Neural crest cell (in vitro differentiated cells): ENCODE data around the gene NMNAT1. TPM values are rescaled to one million over a fixed set of nuclear protein-coding genes. Genes with fewer than 3 reads are reported as not detected.
A peak's percentile ranks its signal among the peaks of the same experiment; 100 is the strongest.
"Not testable (repeated sequence)": the region's sequence is repeated elsewhere in the genome, so short reads cannot be mapped to it uniquely, and the experiment has no call there.

Source experiments
- DNase-seq: peaks from one replicate; pipeline ENCODE4 v3.0.0; 2021; ENCODE audit warnings: low read depth, mixed read lengths, low spot score
- H3K27ac Mint-ChIP-seq: one replicate; pipeline ENCODE4 v1.8.0; 2021; ENCODE audit warnings: mild to moderate bottlenecking, mixed read lengths; ENCODE audit not compliant: unreplicated experiment
- H3K27me3 Mint-ChIP-seq: 2 replicates; pipeline ENCODE4 v1.8.0; 2021; ENCODE audit warnings: low read depth, mild to moderate bottlenecking, mixed read lengths
- H3K36me3 Mint-ChIP-seq: 2 replicates; pipeline ENCODE4 v1.8.0; 2021; ENCODE audit warnings: low read depth, mild to moderate bottlenecking, mixed read lengths
- H3K4me1 Mint-ChIP-seq: 2 replicates; pipeline ENCODE4 v1.8.0; 2021; ENCODE audit warnings: mixed read lengths
- H3K4me3 Mint-ChIP-seq: one replicate; pipeline ENCODE4 v1.8.0; 2021; ENCODE audit warnings: mild to moderate bottlenecking, mixed read lengths
- H3K9me3 Mint-ChIP-seq: 2 replicates; pipeline ENCODE4 v1.8.0; 2021; ENCODE audit warnings: mixed read lengths
- CTCF ChIP-seq: fragments of 200-600 bp; sonication (generic); conservative IDR thresholded peaks from 2 replicates; pipeline ENCODE4 v1.5.0; 2021; ENCODE audit warnings: antibody characterized with exemption, mild to moderate bottlenecking
- total RNA-seq: library from RNA; stranded (reverse); gene quantifications from 2 replicates; pipeline ENCODE4 v1.2.1, GENCODE V29; 2021

NMNAT1 gene
- total RNA-seq, 1 donor from 2014 or later: 8.8 TPM

- Mint-ChIP-seq H3K36me3 (no peaks in the 10 kb centered on the region), H3K4me1 (peaks cover 55% of the 10 kb centered on the region), H3K27me3 (no peaks in the 10 kb centered on the region), H3K27ac (no peak overlapping the region), H3K9me3 (no peaks in the 10 kb centered on the region), H3K4me3 (peak overlapping the region; percentile 78)
- no peak for DNase-seq
- TF ChIP-seq CTCF: no peak
Observed at GRCh38 chr1:9912264-9912936, 30.9 kb upstream of the NMNAT1 start.

- H3K36me3 Mint-ChIP-seq: no peaks in the 10 kb centered on the region
- H3K9me3 Mint-ChIP-seq: no peaks in the 10 kb centered on the region
- DNase-seq: no peak
- TF ChIP-seq CTCF: no peak
- peak overlapping the region; percentile 38 for H3K4me3 Mint-ChIP-seq
- H3K27ac Mint-ChIP-seq: no peak overlapping the region
- no peaks in the 10 kb centered on the region for H3K27me3 Mint-ChIP-seq
- H3K4me1 Mint-ChIP-seq: peaks cover 42% of the 10 kb centered on the region
Observed at GRCh38 chr1:9914610-9914937, 28.7 kb upstream of the NMNAT1 start.

- Mint-ChIP-seq H3K27ac (no peak overlapping the region), H3K27me3 (no peaks in the 10 kb centered on the region), H3K9me3 (no peaks in the 10 kb centered on the region), H3K4me3 (no peak overlapping the region), H3K36me3 (no peaks in the 10 kb centered on the region), H3K4me1 (peaks cover 32% of the 10 kb centered on the region)
- TF ChIP-seq CTCF: no peak
- DNase-seq: no peak
Observed at GRCh38 chr1:9916452-9916851, 26.8 kb upstream of the NMNAT1 start.

GRCh38 chr1:9917495-9917894 lies 25.8 kb upstream of the NMNAT1 start:
- not testable (repeated sequence) for H3K36me3 Mint-ChIP-seq, H3K9me3 Mint-ChIP-seq, H3K27ac Mint-ChIP-seq, DNase-seq, H3K4me3 Mint-ChIP-seq, H3K27me3 Mint-ChIP-seq
- peaks cover 32% of the 10 kb centered on the region for H3K4me1 Mint-ChIP-seq

- Mint-ChIP-seq H3K36me3 (no peaks in the 10 kb centered on the region), H3K27ac (no peak overlapping the region), H3K4me3 (no peak overlapping the region), H3K9me3 (no peaks in the 10 kb centered on the region), H3K27me3 (no peaks in the 10 kb centered on the region), H3K4me1 (peaks cover 34% of the 10 kb centered on the region)
- TF ChIP-seq CTCF: no peak
- no peak for DNase-seq
Observed at GRCh38 chr1:9917901-9918300, 25.4 kb upstream of the NMNAT1 start.

- no peaks in the 10 kb centered on the region for H3K36me3 Mint-ChIP-seq
- no peak for TF ChIP-seq CTCF
- H3K4me3 Mint-ChIP-seq: no peak overlapping the region
- H3K9me3 Mint-ChIP-seq: no peaks in the 10 kb centered on the region
- H3K27me3 Mint-ChIP-seq: no peaks in the 10 kb centered on the region
- H3K4me1 Mint-ChIP-seq: peaks cover 34% of the 10 kb centered on the region
- no peak for DNase-seq
- H3K27ac Mint-ChIP-seq: peak overlapping the region; percentile 43
Observed at GRCh38 chr1:9920606-9921005, 22.7 kb upstream of the NMNAT1 start.
